G401.6 (cell line): ENCODE data around the gene TIMP2.
"Not testable (repeated sequence)": the region's sequence is repeated elsewhere in the genome, so short reads cannot be mapped to it uniquely, and the experiment has no call there.

ENCODE experiments used
- FAIRE-seq: peaks from 2 replicates; lab custom pipeline; 2012; peaks lifted over from hg19 to GRCh38; lab: Jason Lieb, UNC

The TIMP2 gene

GRCh38 chr17:78904371-78904770 lies 20.8 kb downstream of the TIMP2 start:
- no peak for FAIRE-seq

GRCh38 chr17:78903101-78903779 lies 21.9 kb downstream of the TIMP2 start, which contains the start of gene CEP295NL:
TSS of gene CEP295NL (minus strand) at chr17:78903201. CDS start at chr17:78901828, 1,373 bp downstream.
- no peak for FAIRE-seq

- not testable (repeated sequence) for FAIRE-seq
These were observed 23.0 kb downstream of the TIMP2 start for GRCh38 chr17:78902231-78902630.

GRCh38 chr17:78901806-78902205 lies 23.4 kb downstream of the TIMP2 start:
- no peak for FAIRE-seq

DNA sequence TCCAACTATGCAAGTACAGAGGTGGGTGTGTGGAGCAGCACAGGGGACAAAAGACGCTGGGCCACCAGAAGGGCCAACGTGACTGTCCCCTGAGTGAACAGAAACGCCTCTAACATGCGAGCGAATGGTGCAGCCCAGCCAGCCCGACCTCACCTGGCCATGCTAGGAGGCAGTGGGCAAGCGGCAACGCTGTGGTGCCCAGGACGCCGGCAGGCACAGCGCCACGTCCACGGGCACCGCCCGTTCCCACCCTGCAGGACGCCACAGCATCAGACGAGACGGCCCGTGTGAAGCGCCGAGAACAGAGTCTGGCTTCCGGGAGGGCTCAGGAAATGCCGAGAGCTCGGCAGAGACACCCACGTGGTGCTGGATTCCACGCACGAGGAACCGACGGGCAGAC lies 24.4 kb downstream of the TIMP2 start:
- no peak for FAIRE-seq

GRCh38 chr17:78899361-78900260 lies 25.6 kb downstream of the TIMP2 start:
- FAIRE-seq: no peak

DNA sequence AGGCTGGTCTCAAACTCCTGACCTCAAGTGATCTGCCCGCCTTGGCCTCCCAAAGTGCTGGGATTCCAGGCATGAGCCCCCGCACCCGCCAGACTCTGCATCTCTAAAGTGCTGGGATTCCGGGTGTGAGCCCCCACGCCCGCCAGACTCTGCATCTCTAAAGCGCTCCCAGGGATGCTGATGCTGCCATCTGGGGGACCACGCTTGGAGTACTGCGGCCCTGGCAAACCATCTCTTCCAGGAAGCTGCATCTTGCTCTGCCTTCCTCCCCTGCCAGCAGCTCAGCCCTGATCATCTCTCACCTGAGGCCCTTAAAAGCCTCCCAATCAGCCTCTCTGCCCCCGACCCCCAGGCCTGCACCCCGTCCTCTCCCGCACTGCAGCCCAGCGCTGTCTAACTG lies 26.2 kb downstream of the TIMP2 start:
- FAIRE-seq: no peak

DNA sequence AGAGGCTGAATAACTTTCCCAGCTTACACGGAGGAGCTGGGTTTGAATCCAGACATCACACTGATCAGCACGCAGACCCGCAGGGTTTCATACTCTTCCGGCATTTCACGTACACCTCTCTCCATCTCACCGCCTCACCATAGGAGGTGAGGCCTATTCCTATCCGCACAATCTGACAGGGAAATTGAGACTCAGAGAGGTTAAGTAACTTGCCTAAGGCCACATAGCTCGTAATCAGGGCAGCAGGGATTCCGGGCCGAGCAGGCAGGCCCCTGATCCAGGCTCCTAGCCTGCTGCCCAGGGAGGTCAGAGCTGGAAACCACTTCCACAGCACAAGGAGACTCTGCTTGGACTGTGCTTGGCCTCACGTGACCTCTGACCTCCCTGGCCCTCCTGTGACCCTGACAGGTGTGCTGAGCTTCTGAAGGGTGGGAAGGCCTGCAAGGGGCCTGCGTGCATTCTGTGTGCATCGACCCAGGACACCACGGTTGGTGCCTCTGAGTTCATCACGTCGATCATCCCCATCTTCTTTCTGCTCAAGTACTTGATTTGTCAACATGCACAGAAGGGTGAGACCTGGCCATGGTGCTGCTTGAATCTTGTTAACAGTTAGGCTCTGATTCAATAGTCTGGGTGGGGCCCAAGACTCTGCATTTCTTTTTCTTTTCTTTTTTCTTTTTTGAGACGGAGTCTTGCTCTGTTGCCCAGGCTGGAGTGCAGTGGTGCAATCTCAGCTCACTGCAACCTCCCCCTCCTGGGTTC lies 26.9 kb downstream of the TIMP2 start:
- FAIRE-seq: no peak

GRCh38 chr17:78897664-78898047 lies 27.5 kb downstream of the TIMP2 start:
- no peak for FAIRE-seq

GRCh38 chr17:78896834-78897663 lies 28.1 kb downstream of the TIMP2 start:
- FAIRE-seq: no peak

DNA sequence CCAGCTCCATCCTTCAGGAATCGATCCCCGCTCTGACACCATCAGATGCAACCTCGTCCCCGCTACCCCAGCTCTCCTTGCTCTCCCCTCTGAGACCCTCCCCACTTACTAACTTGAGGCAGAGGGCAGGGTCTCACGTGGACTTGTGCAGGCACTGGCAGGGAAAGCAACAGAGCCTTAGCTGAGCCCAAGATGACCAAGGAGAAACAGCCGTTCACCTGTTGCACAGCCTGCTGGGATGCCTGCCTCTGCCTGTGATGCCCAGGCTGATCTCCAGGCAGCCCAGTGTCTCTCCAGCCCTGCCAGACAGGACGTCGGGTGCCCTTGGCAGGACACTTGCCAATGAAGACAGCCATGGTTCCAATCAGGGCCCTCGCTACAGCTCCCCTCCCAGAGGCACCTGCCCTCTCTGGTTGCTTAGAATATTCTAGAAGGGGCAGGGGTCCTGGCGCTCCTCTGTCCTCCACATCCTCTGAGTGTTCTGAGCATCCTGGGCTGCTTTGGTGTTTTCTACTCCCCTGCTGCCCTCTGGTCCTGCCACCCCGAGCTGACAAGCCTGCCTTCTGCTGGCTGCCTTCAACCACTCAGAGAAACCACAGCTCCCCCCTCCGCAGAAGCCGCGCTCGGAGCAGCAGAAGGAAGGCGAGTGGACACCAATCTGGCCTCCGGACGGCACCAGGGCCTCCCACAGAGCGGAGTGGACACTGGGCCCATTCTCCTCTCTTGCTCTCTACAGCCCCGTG lies 28.9 kb downstream of the TIMP2 start:
- FAIRE-seq: no peak

DNA sequence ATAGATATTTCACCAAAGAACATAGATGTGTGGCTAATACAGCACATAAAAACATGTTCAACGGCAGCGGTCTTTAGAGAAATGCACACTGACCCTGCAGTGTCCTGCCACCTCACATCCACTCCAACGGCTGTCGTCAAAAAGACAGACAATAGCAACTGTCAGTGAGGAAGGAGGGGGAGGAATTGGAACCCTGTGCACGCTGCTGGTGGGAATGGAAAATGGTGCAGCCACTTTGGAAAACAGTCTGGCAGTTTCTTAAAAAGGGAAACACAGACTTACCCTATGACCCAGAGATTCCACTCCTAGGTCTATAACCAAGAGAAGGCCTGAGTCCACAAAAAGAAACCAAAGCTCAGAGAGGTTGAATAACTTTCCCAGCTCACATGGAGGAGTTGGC lies 29.9 kb downstream of the TIMP2 start:
- no peak for FAIRE-seq

- no peak for FAIRE-seq
These were observed 31.5 kb downstream of the TIMP2 start for GRCh38 chr17:78893684-78894083.

- no peak for FAIRE-seq
These were observed 32.2 kb downstream of the TIMP2 start for GRCh38 chr17:78892936-78893379.

GRCh38 chr17:78892520-78892919 lies 32.7 kb downstream of the TIMP2 start:
- no peak for FAIRE-seq

DNA sequence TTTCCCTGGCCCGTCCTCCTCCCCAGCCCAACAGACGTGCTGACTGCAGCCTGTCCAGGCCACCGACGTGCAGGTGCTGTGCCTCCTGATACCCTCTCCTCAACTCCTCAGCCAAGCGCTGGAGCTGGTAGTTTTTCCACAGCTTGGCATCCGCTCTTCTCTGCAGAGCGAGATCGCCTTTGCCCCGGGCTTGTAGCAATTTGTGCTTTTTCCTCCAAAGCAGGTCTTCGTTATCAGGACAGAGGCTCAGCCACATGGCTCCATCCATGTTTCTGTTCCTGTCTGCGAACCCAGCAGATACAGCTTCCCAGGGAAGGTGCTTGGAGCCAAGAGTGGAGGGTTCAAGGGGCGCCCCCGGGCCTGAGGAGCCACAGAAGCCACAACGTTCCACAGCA lies 33.1 kb downstream of the TIMP2 start:
- FAIRE-seq: no peak

GRCh38 chr17:78891406-78892061 lies 33.7 kb downstream of the TIMP2 start:
- FAIRE-seq: no peak

DNA sequence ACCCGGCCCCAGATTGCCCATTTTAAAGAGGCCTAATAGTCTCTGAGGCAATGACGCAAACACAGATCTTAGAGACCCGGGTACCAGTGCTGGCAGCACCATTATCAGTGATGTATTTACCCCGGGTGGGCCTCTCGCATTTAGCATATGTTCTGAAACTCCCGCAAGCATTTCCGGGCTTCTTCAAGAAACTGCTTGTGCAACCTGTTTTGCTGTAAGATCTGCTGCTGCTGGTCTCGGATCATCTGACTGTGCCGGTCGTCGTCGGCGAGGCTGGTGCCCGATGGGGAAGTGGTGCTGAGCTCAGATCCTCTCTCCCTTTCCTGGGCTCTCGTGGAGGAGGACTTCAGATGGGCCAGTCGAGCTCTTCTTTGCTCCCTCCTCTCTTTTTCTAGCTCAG lies 34.7 kb downstream of the TIMP2 start:
- no peak for FAIRE-seq

GRCh38 chr17:78890096-78890495 lies 35.1 kb downstream of the TIMP2 start:
- not testable (repeated sequence) for FAIRE-seq

DNA sequence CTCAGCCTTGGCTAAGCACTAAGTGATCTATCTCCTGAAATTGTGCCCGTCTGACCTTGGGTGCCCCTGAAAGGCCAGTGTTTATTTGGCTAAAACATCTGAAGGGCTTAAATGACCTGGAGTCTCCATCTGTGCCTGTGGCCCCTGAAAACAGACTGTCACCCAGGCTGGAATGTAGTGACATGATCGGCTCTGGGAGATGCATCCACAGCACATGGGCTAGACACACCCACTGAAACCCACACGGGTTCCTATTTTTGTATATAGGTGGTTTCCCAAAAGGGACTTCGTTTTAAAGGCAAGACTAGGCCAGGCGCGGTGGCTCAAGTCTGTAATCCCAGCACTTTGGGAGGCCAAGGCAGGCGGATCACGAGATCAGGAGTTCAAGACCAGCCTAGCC lies 35.7 kb downstream of the TIMP2 start:
- no peak for FAIRE-seq
